ENCODE measurements around the gene HES6. TPM values are rescaled to one million over a fixed set of nuclear protein-coding genes. Genes with fewer than 3 reads are reported as not detected.
"Not testable (repeated sequence)": the region's sequence is repeated elsewhere in the genome, so short reads cannot be mapped to it uniquely, and the experiment has no call there.

The HES6 gene
- total RNA-seq, 2 experiments from 2014 or later, result 5.2 to 5.6 TPM

DNA sequence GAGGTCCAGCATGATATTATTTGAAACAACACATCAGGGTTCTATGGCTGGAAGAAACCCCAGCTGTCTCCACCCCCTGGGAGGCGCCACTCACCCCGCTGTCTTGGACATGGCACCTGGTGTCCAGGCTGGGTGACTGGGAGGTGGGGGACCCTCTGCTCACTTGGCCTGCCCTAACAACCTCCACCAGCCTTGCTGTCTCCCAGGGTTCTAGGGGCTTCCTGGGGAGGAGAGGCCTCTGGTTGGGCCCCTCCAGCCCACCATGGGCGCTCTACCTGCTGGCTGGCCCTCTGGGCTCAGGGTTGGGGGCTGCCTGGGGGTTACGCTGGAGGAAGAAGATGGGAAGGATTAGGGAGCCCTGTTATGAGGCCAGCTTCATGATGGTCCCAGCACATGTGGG lies 32.3 kb upstream of the HES6 start:
- Mint-ChIP-seq H3K36me3 (ENCODE audit: low read depth) (peaks cover 21% of the 10 kb centered on the region), H3K4me1 (ENCODE audit: low read depth) (no peaks in the 10 kb centered on the region), H3K27ac (no peak overlapping the region), H3K27me3 (no peaks in the 10 kb centered on the region), H3K4me3 (no peak overlapping the region), H3K9me3 (no peaks in the 10 kb centered on the region)
- intact Hi-C loops (cut with micrococcal nuclease), result no loop called here
- POLR2A ChIA-PET, result interaction anchor here (1.3 kb wide), 2 partner anchors 10 to 70 kb away, joined by 3 to 4 read pairs; no protein-coding TSS in a partner anchor
- CTCF ChIA-PET, result no interaction called here
- DNase-seq (no peak), ATAC-seq (no peak)
- TF ChIP-seq, protein P1, sequence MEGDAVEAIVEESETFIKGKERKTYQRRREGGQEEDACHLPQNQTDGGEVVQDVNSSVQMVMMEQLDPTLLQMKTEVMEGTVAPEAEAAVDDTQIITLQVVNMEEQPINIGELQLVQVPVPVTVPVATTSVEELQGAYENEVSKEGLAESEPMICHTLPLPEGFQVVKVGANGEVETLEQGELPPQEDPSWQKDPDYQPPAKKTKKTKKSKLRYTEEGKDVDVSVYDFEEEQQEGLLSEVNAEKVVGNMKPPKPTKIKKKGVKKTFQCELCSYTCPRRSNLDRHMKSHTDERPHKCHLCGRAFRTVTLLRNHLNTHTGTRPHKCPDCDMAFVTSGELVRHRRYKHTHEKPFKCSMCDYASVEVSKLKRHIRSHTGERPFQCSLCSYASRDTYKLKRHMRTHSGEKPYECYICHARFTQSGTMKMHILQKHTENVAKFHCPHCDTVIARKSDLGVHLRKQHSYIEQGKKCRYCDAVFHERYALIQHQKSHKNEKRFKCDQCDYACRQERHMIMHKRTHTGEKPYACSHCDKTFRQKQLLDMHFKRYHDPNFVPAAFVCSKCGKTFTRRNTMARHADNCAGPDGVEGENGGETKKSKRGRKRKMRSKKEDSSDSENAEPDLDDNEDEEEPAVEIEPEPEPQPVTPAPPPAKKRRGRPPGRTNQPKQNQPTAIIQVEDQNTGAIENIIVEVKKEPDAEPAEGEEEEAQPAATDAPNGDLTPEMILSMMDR (IDR thresholded peaks at IDR 0.05), result no peak

DNA sequence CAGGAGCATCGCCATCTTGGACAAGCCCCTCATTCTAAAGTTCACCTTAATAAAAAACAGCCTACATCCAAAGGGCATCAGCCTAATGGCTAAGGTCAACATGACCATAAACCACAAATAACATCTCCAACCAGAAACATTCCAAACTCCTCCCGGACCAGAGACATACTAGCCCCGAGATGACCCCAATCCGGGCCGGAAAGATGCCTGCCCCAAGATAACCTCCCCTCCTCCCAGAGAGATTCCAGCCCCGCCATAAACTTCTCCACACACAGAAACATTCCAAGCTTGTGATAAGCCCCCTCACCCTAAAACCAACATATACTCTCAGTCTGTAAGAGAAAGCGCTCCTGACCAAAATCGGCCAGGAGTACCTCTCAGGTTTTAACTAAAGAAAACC lies 31.8 kb upstream of the HES6 start:
- DNase-seq; intact Hi-C loops (cut with micrococcal nuclease); H3K9me3 Mint-ChIP-seq; H3K4me1 Mint-ChIP-seq (ENCODE audit: low read depth); H3K4me3 Mint-ChIP-seq; H3K27me3 Mint-ChIP-seq; H3K27ac Mint-ChIP-seq; ATAC-seq; CTCF ChIA-PET: not testable (repeated sequence)
- peaks cover 23% of the 10 kb centered on the region for H3K36me3 Mint-ChIP-seq (ENCODE audit: low read depth)
- POLR2A ChIA-PET, result interaction anchor here (1.3 kb wide), 1 partner anchor 10 kb away, joined by 4 read pairs; no protein-coding TSS in a partner anchor

DNA sequence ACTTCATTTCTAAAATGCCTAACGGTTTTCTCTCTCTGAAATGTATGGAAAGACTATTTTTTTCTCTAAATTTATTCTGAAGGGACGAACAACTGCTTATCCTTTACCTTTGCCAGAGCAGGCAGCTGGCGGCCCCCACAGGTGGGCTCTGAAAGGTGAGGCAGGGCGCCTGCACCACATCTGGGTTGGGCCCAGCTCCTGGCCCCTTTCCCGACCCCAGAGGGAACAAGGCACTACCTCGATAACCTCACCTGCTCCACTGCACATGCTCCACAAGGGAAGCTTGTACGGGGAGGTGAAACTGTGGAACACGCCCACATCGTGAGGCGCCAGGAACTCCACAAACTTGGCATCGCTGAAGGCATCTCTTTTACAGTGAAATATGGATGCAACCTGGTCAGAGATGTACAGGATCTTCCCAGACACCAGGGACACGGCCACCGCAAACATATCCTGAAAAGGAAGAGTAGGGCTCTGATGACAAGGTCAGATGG lies 31.3 kb upstream of the HES6 start:
- no peaks in the 10 kb centered on the region for H3K4me1 Mint-ChIP-seq (ENCODE audit: low read depth)
- TF ChIP-seq, protein P1 (IDR thresholded peaks at IDR 0.05), result no peak
- CTCF ChIA-PET, result no interaction called here
- no peak overlapping the region for H3K4me3 Mint-ChIP-seq
- peaks cover 20% of the 10 kb centered on the region for H3K36me3 Mint-ChIP-seq (ENCODE audit: low read depth)
- no peak overlapping the region for H3K27ac Mint-ChIP-seq
- intact Hi-C loops (cut with micrococcal nuclease), result no loop called here
- POLR2A ChIA-PET, result no interaction called here
- no peak for DNase-seq
- no peaks in the 10 kb centered on the region for H3K27me3 Mint-ChIP-seq
- no peaks in the 10 kb centered on the region for H3K9me3 Mint-ChIP-seq
- no peak for ATAC-seq

DNA sequence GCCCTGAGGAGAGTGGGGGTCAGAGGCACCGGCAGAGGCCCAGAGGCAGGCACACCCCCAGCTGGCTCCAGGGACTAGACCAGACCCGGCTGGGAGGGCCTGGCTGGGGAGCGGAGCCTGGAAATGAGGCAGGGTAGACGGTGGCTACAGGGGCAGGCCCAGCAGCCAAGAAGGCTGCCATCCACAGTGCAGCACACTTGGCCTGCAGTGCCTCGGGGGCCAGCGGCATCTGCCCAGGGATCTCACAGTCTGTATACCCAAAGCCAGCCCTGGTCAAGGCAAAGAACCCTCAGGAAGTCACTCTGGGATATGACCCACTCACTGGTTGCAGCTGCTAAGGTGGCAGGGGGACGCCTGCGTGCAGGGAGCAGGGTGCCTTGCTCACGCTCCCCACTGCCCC lies 30.8 kb upstream of the HES6 start:
- Mint-ChIP-seq H3K27ac (no peak overlapping the region), H3K27me3 (no peaks in the 10 kb centered on the region), H3K4me3 (no peak overlapping the region), H3K9me3 (no peaks in the 10 kb centered on the region), H3K4me1 (ENCODE audit: low read depth) (no peaks in the 10 kb centered on the region), H3K36me3 (ENCODE audit: low read depth) (peaks cover 20% of the 10 kb centered on the region)
- intact Hi-C loops (cut with micrococcal nuclease), result no loop called here
- DNase-seq, result no peak
- ChIA-PET CTCF (no interaction called here), POLR2A (no interaction called here)
- TF ChIP-seq, protein P1 (IDR thresholded peaks at IDR 0.05), result no peak
- ATAC-seq, result no peak

DNA sequence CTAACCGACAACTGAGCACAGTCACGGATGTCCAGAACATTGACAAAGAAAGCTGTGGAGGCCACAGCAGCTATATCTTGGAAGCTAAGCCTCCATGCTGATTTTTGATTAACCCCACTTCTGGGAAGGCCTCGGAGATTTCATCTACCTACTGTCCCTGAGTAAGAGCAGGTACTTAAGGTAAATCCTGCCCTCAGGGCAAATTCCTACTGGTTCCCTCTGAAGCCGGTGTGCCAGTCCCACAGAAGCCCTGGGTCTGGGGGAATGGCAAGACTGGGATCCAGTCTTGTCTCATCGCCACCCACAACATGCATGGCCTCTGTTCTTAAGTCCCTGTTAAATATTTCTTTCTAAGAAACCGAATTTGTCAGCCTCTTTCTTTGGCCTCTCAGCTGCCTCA lies 29.9 kb upstream of the HES6 start:
- ChIA-PET POLR2A (no interaction called here), CTCF (no interaction called here)
- Mint-ChIP-seq H3K27me3 (no peaks in the 10 kb centered on the region), H3K36me3 (ENCODE audit: low read depth) (peaks cover 22% of the 10 kb centered on the region), H3K4me1 (ENCODE audit: low read depth) (no peaks in the 10 kb centered on the region), H3K27ac (no peak overlapping the region), H3K9me3 (no peaks in the 10 kb centered on the region), H3K4me3 (no peak overlapping the region)
- no peak for DNase-seq
- no peak for ATAC-seq
- intact Hi-C loops (cut with micrococcal nuclease), result no loop called here
- TF ChIP-seq, protein P1 (IDR thresholded peaks at IDR 0.05), result no peak
